CD4-positive, alpha-beta T cell treated with Interleukin-10 for 1 hour (primary cell): Measurements from ENCODE around the gene ADAMTS15.

Experiments used
- DNase-seq: peaks from one replicate; pipeline ENCODE4 v3.0.0-alpha.2; 2020

The ADAMTS15 gene

GRCh38 chr11:130448416-130449309, at the start of gene ADAMTS15:
Gene ADAMTS15 (plus strand): TSS chr11:130448645. CDS start chr11:130448974, 329 bp downstream.
- no peak for DNase-seq

GRCh38 chr11:130399196-130399595, 49.2 kb upstream of the ADAMTS15 start:
- no peak for DNase-seq

- no peak for DNase-seq
These were observed 47.5 kb upstream of the ADAMTS15 start for GRCh38 chr11:130400781-130401483.

- DNase-seq, result no peak
These were observed 45.9 kb upstream of the ADAMTS15 start for GRCh38 chr11:130402570-130402969.

GRCh38 chr11:130403271-130403804, 45.1 kb upstream of the ADAMTS15 start:
- DNase-seq, result no peak

- DNase-seq, result no peak
These were observed 44.5 kb upstream of the ADAMTS15 start for GRCh38 chr11:130403967-130404366.

- DNase-seq, result no peak
These were observed 43.7 kb upstream of the ADAMTS15 start for GRCh38 chr11:130404727-130405126.

- no peak for DNase-seq
These were observed 43.0 kb upstream of the ADAMTS15 start for GRCh38 chr11:130405428-130405827.

GRCh38 chr11:130407978-130408377, 40.5 kb upstream of the ADAMTS15 start:
- DNase-seq, result no peak

- no peak for DNase-seq
These were observed 40.0 kb upstream of the ADAMTS15 start for GRCh38 chr11:130408401-130408890.

- DNase-seq, result no peak
These were observed 39.5 kb upstream of the ADAMTS15 start for GRCh38 chr11:130408901-130409300.

- no peak for DNase-seq
These were observed 38.7 kb upstream of the ADAMTS15 start for GRCh38 chr11:130409594-130410388.

- DNase-seq, result no peak
These were observed 37.2 kb upstream of the ADAMTS15 start for GRCh38 chr11:130411223-130411622.

GRCh38 chr11:130413405-130414106, 34.9 kb upstream of the ADAMTS15 start:
- DNase-seq, result no peak

GRCh38 chr11:130414107-130415080, 34.1 kb upstream of the ADAMTS15 start:
- no peak for DNase-seq

- DNase-seq, result no peak
These were observed 32.5 kb upstream of the ADAMTS15 start for GRCh38 chr11:130415731-130416529.

GRCh38 chr11:130416530-130416882, 31.9 kb upstream of the ADAMTS15 start:
- DNase-seq, result no peak

GRCh38 chr11:130416906-130417305, 31.5 kb upstream of the ADAMTS15 start:
- DNase-seq, result no peak

GRCh38 chr11:130418210-130418609, 30.2 kb upstream of the ADAMTS15 start:
- no peak for DNase-seq

- no peak for DNase-seq
These were observed 29.7 kb upstream of the ADAMTS15 start for GRCh38 chr11:130418756-130419155.
